GM10248 (cell line): ENCODE data around the gene LBHD1.

Experiments
- CTCF ChIA-PET: fragments of 300-600 bp; sonication (Branson Sonifier 250); formaldehyde crosslinking; extraction: SDS; loops from one replicate; lab custom pipeline; 2021; ENCODE audit warnings: antibody characterized with exemption; lab: Yijun Ruan, JAX
- POLR2A ChIA-PET: fragments of 350-650 bp; sonication (Branson Sonifier 250); formaldehyde crosslinking; extraction: SDS; loops from one replicate; lab custom pipeline; 2020; ENCODE audit warnings: antibody characterized with exemption; lab: Yijun Ruan, JAX
- DNase-seq: peaks from one replicate; pipeline ENCODE4 v3.0.0; 2012; ENCODE audit errors: extremely low spot score
- CTCF ChIP-seq: IDR thresholded peaks from 2 replicates; pipeline ENCODE4 v1.5.1; 2012; ENCODE audit warnings: mild to moderate bottlenecking, low read depth; ENCODE audit errors: extremely low read depth, missing control alignments, control extremely low read depth

Gene LBHD1

GRCh38 chr11:62647609-62648005 lies 24.5 kb downstream of the LBHD1 start:
- DNase-seq: no peak
- no peak for TF ChIP-seq CTCF
- ChIA-PET CTCF (interaction anchor here (1.1 to 1.4 kb wide), 2 partner anchors 26 to 46 kb away, joined by 3 to 4 read pairs; partner anchors contain the start of gene B3GAT3), POLR2A (interaction anchor here (1.0 to 4.2 kb wide), 3 partner anchors 18 to 46 kb away, joined by 3 to 37 read pairs (median 6); partner anchors contain the start of genes C11orf98, CSKMT, LBHD1 and MTA2)

- POLR2A ChIA-PET: interaction anchor here (0.5 to 2.2 kb wide), 4 partner anchors 18 to 981 kb away, joined by 3 to 27 read pairs (median 8); partner anchors contain the start of genes C11orf98, CSKMT, TUT1 and UQCC3
- no peak for DNase-seq
- no peak for TF ChIP-seq CTCF
- CTCF ChIA-PET: interaction anchor here (1.1 to 1.6 kb wide), 4 partner anchors 8 to 47 kb away, joined by 3 to 6 read pairs (median 4); partner anchors contain the start of gene B3GAT3
Observed at GRCh38 chr11:62646825-62647608, 25.1 kb downstream of the LBHD1 start.

GRCh38 chr11:62645946-62646824 lies 25.9 kb downstream of the LBHD1 start, which contains the start of gene GANAB:
Gene GANAB (minus strand): TSS chr11:62646613. CDS start chr11:62646599, 14 bp downstream.
- ChIA-PET CTCF (interaction anchor here (0.7 to 1.6 kb wide), 10 partner anchors 9 to 34 kb away, joined by 3 to 6 read pairs (median 4); partner anchors contain the start of gene B3GAT3), POLR2A (interaction anchor here (0.5 to 2.2 kb wide), 6 partner anchors 19 to 980 kb away, joined by 3 to 27 read pairs (median 4); partner anchors contain the start of genes C11orf98, CSKMT, TUT1 and UQCC3)
- DNase-seq: peak; percentile 100
- no peak for TF ChIP-seq CTCF

- no peak for TF ChIP-seq CTCF
- ChIA-PET CTCF (interaction anchor here (0.7 to 1.6 kb wide), 9 partner anchors 10 to 35 kb away, joined by 3 to 6 read pairs (median 4); partner anchors contain the start of gene B3GAT3), POLR2A (interaction anchor here (0.6 to 2.2 kb wide), 4 partner anchors 19 to 212 kb away, joined by 3 to 27 read pairs (median 6); partner anchors contain the start of genes C11orf98, CSKMT and TUT1)
- DNase-seq: no peak
Observed at GRCh38 chr11:62645671-62645945, 26.5 kb downstream of the LBHD1 start.

GRCh38 chr11:62644220-62644619 lies 27.8 kb downstream of the LBHD1 start:
- POLR2A ChIA-PET: interaction anchor here (0.6 to 2.5 kb wide), 3 partner anchors 16 to 110 kb away, joined by 3 to 15 read pairs (median 3); partner anchors contain the start of genes C11orf98, CSKMT and ZBTB3
- CTCF ChIA-PET: interaction anchor here (1.4 to 1.5 kb wide), 2 partner anchors 19 to 125 kb away, joined by 3 read pairs; no protein-coding TSS in a partner anchor
- TF ChIP-seq CTCF: no peak
- no peak for DNase-seq
